Panc1 (cell line): Measurements from ENCODE around the gene SEC61A2. TPM values are rescaled to one million over a fixed set of nuclear protein-coding genes. Genes with fewer than 3 reads are reported as not detected.

ENCODE experiments used
- ATAC-seq: fragments of 200-7000 bp; cut with Tn5 transposase; 2 replicates; pipeline ENCODE4 v1.9.1; 2020; ENCODE audit warnings: mild to moderate bottlenecking, moderate library complexity
- BruUV-seq: library from RNA; stranded (reverse); fragments of 400-500 nt; replicated peaks from 2 replicates; lab custom pipeline; 2021; lab: Mats Ljungman, UMichigan
- CTCF ChIA-PET: fragments of 300-600 bp; sonication (Branson Sonifier 250); formaldehyde crosslinking; loops from one replicate; lab custom pipeline; 2022; ENCODE audit warnings: antibody characterized with exemption; lab: Charles Lee
- POLR2A ChIA-PET: fragments of 300-600 bp; sonication (Branson Sonifier 250); formaldehyde crosslinking; loops from one replicate; lab custom pipeline; 2022; ENCODE audit warnings: antibody characterized with exemption; lab: Charles Lee
- DNase-seq: peaks from one replicate; pipeline ENCODE4 v3.0.0-alpha.2; 2010; ENCODE audit warnings: low read depth, low spot score
- H3K27ac ChIP-seq: 2 replicates; pipeline ENCODE4 v1.5.1; 2011; ENCODE audit warnings: mild to moderate bottlenecking, low read length, inconsistent platforms
- H3K27me3 ChIP-seq: fragments of 200-500 bp; sonication (Bioruptor generic); 2 replicates; pipeline ENCODE4 v1.6.0; 2014; ENCODE audit warnings: low read length, inconsistent platforms; ENCODE audit not compliant: control insufficient read depth, insufficient read depth
- H3K36me3 ChIP-seq: fragments of 200-500 bp; sonication (Bioruptor generic); 2 replicates; pipeline ENCODE4 v1.5.1; 2014; ENCODE audit warnings: inconsistent platforms, mild to moderate bottlenecking, low read length, moderate library complexity; ENCODE audit not compliant: control insufficient read depth, insufficient read depth
- H3K4me1 ChIP-seq: 2 replicates; pipeline ENCODE4 v1.5.1; 2011; ENCODE audit warnings: inconsistent platforms, mild to moderate bottlenecking, low read length, moderate library complexity; ENCODE audit not compliant: control insufficient read depth, insufficient read depth
- H3K4me3 ChIP-seq, 2 experiments: 2 replicates each; pipeline ENCODE4 v1.5.1; 2011 to 2012; ENCODE audit warnings: low read depth in 2 of 2, low read length in 2 of 2, mild to moderate bottlenecking in 2 of 2, inconsistent platforms in 1 of 2, moderate library complexity in 1 of 2
- H3K9me3 ChIP-seq: fragments of 200-500 bp; sonication (Bioruptor generic); 2 replicates; pipeline ENCODE4 v1.5.1; 2014; ENCODE audit warnings: low read depth, mild to moderate bottlenecking, inconsistent platforms, low read length, moderate library complexity; ENCODE audit not compliant: control insufficient read depth, insufficient read depth
- POLR2AphosphoS5 ChIP-seq: IDR thresholded peaks from 2 replicates; pipeline ENCODE4 v1.6.1; 2012; ENCODE audit warnings: mild to moderate bottlenecking, low read depth, low read length, moderate library complexity
- SIN3A ChIP-seq: IDR thresholded peaks from 2 replicates; pipeline ENCODE4 v1.6.1; 2012; ENCODE audit warnings: low read depth, mild to moderate bottlenecking, low read length, moderate library complexity, borderline replicate concordance; ENCODE audit not compliant: insufficient read depth
- TCF7L2 ChIP-seq: IDR thresholded peaks from 2 replicates; pipeline ENCODE4 v1.6.1; 2011; ENCODE audit warnings: mild to moderate bottlenecking, low read depth, low read length, inconsistent platforms
- in situ Hi-C: cut with HindIII; loops from 2 replicates; pipeline ENCODE4 v1.10.0; 2016; ENCODE audit warnings: low sequenced_read_pairs, low pct_unique_long_range_greater_than_20kb
- intact Hi-C: fragments of 100-400 bp; cut with micrococcal nuclease; formaldehyde crosslinking; loops from one replicate; pipeline ENCODE4 v1.10.0; 2022; ENCODE audit not compliant: unreplicated experiment
- total RNA-seq: library from RNA; stranded (reverse); gene quantifications from one replicate; pipeline ENCODE4 v1.2.1, GENCODE V29; 2021; ENCODE audit not compliant: unreplicated experiment
- TF ChIP-seq, protein P1 (sequence below), 2 experiments: IDR thresholded peaks; 2 replicates each; pipeline ENCODE4 v1.6.1; 2011 to 2012; ENCODE audit warnings: low read depth in 2 of 2, control low read depth in 1 of 2, low read length in 1 of 2, mild to moderate bottlenecking in 1 of 2, moderate library complexity in 1 of 2; ENCODE audit not compliant: insufficient read depth in 1 of 2
- TF ChIP-seq, protein P2 (sequence below): fragments of 450-650 bp; IDR thresholded peaks from 2 replicates; pipeline ENCODE4 v1.5.1; 2017; ENCODE audit warnings: mild to moderate bottlenecking

Gene SEC61A2
- total RNA-seq, 1 experiment from 2014 or later: 8.8 TPM

GRCh38 chr10:12200850-12201249, 71.4 kb downstream of the SEC61A2 start:
- Histone ChIP-seq H3K9me3 (no peaks in the 10 kb centered on the region), H3K36me3 (peaks cover 21% of the 10 kb centered on the region), H3K27me3 (no peaks in the 10 kb centered on the region), H3K4me1 (peaks cover 4% of the 10 kb centered on the region), H3K4me3 (no peak overlapping the region), H3K27ac (no peak overlapping the region)
- ATAC-seq: no peak
- no TSS peak for BruUV-seq
- no peak for DNase-seq
- in situ Hi-C loops (no loop called here), intact Hi-C loops (no loop called here)
- TF ChIP-seq TCF7L2: no peak
- TF ChIP-seq, protein P1, sequence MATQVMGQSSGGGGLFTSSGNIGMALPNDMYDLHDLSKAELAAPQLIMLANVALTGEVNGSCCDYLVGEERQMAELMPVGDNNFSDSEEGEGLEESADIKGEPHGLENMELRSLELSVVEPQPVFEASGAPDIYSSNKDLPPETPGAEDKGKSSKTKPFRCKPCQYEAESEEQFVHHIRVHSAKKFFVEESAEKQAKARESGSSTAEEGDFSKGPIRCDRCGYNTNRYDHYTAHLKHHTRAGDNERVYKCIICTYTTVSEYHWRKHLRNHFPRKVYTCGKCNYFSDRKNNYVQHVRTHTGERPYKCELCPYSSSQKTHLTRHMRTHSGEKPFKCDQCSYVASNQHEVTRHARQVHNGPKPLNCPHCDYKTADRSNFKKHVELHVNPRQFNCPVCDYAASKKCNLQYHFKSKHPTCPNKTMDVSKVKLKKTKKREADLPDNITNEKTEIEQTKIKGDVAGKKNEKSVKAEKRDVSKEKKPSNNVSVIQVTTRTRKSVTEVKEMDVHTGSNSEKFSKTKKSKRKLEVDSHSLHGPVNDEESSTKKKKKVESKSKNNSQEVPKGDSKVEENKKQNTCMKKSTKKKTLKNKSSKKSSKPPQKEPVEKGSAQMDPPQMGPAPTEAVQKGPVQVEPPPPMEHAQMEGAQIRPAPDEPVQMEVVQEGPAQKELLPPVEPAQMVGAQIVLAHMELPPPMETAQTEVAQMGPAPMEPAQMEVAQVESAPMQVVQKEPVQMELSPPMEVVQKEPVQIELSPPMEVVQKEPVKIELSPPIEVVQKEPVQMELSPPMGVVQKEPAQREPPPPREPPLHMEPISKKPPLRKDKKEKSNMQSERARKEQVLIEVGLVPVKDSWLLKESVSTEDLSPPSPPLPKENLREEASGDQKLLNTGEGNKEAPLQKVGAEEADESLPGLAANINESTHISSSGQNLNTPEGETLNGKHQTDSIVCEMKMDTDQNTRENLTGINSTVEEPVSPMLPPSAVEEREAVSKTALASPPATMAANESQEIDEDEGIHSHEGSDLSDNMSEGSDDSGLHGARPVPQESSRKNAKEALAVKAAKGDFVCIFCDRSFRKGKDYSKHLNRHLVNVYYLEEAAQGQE (IDR thresholded peaks at IDR 0.05; ENCODE audit: insufficient read depth in 1 of 2, low read depth in 2 of 2, low read length in 1 of 2): no peak
- TF ChIP-seq, protein P2, sequence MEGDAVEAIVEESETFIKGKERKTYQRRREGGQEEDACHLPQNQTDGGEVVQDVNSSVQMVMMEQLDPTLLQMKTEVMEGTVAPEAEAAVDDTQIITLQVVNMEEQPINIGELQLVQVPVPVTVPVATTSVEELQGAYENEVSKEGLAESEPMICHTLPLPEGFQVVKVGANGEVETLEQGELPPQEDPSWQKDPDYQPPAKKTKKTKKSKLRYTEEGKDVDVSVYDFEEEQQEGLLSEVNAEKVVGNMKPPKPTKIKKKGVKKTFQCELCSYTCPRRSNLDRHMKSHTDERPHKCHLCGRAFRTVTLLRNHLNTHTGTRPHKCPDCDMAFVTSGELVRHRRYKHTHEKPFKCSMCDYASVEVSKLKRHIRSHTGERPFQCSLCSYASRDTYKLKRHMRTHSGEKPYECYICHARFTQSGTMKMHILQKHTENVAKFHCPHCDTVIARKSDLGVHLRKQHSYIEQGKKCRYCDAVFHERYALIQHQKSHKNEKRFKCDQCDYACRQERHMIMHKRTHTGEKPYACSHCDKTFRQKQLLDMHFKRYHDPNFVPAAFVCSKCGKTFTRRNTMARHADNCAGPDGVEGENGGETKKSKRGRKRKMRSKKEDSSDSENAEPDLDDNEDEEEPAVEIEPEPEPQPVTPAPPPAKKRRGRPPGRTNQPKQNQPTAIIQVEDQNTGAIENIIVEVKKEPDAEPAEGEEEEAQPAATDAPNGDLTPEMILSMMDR: no peak
- TF ChIP-seq POLR2AphosphoS5: no peak
- ChIA-PET POLR2A (no interaction called here), CTCF (no interaction called here)

DNA sequence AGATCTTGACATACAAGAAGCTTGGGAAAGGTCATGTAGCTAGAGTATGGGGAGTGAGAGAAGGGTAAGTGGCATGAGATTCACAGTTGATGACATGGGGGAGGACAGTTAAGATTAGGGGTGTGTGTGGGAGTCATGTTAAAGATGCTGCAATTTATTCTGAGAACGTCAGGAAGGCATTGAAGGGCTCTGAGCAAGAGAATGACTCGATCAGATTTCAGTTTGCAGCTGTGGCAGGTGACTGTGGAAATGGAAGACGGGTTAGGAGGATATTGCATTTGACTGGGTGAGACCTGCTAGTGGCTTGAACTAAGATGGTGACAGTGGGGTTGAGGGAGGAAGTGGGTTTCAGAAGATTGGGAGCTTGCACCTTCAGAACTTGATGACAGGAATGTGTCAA, 72.1 kb downstream of the SEC61A2 start:
- no peak overlapping the region for H3K27ac ChIP-seq
- no peak overlapping the region for H3K4me3 ChIP-seq
- no TSS peak for BruUV-seq
- TF ChIP-seq POLR2AphosphoS5: no peak
- TF ChIP-seq, protein P1 (IDR thresholded peaks at IDR 0.05; ENCODE audit: insufficient read depth in 1 of 2, low read depth in 2 of 2, low read length in 1 of 2): no peak
- TF ChIP-seq, protein P2: no peak
- no peak for TF ChIP-seq SIN3A
- no peak for TF ChIP-seq TCF7L2
- intact Hi-C loops (no loop called here), in situ Hi-C loops (no loop called here)
- H3K27me3 ChIP-seq: no peaks in the 10 kb centered on the region
- no peaks in the 10 kb centered on the region for H3K9me3 ChIP-seq
- DNase-seq: no peak
- ChIA-PET CTCF (no interaction called here), POLR2A (no interaction called here)
- peaks cover 17% of the 10 kb centered on the region for H3K36me3 ChIP-seq
- peaks cover 4% of the 10 kb centered on the region for H3K4me1 ChIP-seq
- no peak for ATAC-seq
